ENCODE measurements around the gene NOTCH1. TPM values are rescaled to one million over a fixed set of nuclear protein-coding genes. Genes with fewer than 3 reads are reported as not detected.

The NOTCH1 gene
- total RNA-seq, 4 donors from 2014 or later = 38.2 to 95.7 (median 53.8) TPM

DNA sequence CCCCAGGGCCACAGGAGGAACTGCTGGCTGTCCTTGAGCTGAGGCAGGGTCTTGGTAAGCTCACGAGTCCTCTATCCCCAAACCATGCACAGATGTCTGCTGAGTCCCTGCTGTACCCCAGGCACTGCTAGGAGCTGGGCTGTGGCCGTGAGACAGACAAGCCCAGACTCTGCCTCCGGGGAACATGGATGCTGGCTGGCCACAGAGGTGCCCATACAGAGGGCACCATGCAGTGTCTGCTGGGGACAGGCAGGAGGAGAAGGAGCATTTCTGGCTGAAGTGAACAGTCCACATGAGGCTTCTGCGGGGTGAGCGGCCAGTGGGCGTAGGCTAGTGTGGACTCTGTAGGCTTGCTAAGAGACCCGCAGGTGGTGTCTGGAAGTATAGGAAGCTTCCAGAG is 58.2 kb downstream of the NOTCH1 start:
- Histone ChIP-seq H3K36me3 (no peaks in the 10 kb centered on the region), H3K4me3 (no peak overlapping the region), H3K27me3 (no peaks in the 10 kb centered on the region), H3K27ac (no peak overlapping the region), H3K4me1 (peaks cover 0 to 16% (median 14%) of the 10 kb centered on the region in 4 donors), H3K9me3 (no peaks in the 10 kb centered on the region)
- no peak for TF ChIP-seq POLR2A (IDR thresholded peaks at IDR 0.05)
- TF ChIP-seq, protein P1, sequence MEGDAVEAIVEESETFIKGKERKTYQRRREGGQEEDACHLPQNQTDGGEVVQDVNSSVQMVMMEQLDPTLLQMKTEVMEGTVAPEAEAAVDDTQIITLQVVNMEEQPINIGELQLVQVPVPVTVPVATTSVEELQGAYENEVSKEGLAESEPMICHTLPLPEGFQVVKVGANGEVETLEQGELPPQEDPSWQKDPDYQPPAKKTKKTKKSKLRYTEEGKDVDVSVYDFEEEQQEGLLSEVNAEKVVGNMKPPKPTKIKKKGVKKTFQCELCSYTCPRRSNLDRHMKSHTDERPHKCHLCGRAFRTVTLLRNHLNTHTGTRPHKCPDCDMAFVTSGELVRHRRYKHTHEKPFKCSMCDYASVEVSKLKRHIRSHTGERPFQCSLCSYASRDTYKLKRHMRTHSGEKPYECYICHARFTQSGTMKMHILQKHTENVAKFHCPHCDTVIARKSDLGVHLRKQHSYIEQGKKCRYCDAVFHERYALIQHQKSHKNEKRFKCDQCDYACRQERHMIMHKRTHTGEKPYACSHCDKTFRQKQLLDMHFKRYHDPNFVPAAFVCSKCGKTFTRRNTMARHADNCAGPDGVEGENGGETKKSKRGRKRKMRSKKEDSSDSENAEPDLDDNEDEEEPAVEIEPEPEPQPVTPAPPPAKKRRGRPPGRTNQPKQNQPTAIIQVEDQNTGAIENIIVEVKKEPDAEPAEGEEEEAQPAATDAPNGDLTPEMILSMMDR (IDR thresholded peaks at IDR 0.05) = no peak
- no peak for DNase-seq

DNA sequence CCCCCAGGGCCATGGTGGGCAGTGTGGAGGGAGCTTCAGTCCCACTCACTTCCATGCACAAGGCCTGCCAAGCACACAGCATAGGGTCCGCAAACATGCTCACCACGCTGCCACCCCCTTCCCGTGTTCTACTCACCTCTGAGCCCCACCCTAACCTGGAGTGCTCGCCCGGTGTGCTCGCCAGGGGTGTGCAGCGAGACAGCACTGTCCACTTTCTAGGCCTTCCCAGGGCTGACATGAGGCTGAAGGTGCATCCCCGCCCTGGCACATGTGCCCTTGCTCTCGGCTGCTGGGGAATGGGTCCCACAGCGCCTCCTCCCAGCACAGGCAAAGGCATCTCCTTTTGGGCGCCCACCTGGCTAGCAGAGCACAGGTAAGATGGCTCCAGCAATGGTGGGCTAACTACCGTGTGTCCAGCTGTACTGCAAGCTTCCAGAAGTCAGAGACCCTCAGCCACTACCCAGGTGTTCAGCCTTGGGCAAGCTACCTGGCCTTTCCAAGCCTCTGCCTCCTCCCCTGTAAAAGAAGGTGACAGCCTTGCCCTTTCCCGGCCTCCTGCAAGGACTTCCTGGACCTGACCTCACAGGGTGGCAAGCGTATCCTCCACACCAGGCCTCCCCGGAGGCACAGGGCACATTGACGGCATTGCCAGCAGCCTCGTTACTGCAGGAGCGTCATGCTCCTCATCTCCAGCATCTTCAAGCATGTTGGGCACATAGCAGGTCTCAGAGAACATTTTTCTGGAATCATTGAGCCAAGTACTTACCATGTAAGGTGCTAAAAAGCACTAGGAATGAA is 58.8 kb downstream of the NOTCH1 start:
- DNase-seq = no peak
- peaks cover 0 to 17% (median 14%) of the 10 kb centered on the region in 4 donors for H3K4me1 ChIP-seq
- no peak overlapping the region for H3K4me3 ChIP-seq
- H3K9me3 ChIP-seq = no peaks in the 10 kb centered on the region
- H3K27me3 ChIP-seq = no peaks in the 10 kb centered on the region
- H3K27ac ChIP-seq = no peak overlapping the region
- no peak for TF ChIP-seq POLR2A (IDR thresholded peaks at IDR 0.05)
- TF ChIP-seq, protein P1 (IDR thresholded peaks at IDR 0.05) = no peak
- no peaks in the 10 kb centered on the region for H3K36me3 ChIP-seq

DNA sequence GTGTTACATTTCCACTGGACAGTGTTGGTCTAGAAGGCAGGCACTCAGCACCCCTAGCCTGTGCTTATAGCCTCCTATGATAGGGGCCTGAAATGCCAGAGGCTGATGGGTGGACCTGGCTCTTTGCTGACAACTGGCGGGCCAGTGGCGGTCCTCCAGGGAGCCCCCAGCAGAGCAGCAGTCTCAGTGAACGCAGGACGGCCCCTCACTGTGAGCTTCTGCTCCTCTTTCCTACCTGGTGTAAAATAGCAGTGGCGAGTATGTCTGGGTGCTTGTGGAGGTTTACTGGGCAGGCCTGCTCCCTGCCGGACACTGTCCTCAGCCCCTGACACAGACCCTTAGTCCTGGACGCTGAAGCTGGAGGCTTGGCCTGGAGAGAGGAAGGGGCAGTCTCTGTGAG is 59.7 kb downstream of the NOTCH1 start:
- no peak overlapping the region for H3K4me3 ChIP-seq
- DNase-seq = no peak
- H3K36me3 ChIP-seq = no peaks in the 10 kb centered on the region
- peaks cover 0 to 26% (median 22%) of the 10 kb centered on the region in 4 donors for H3K4me1 ChIP-seq
- no peaks in the 10 kb centered on the region for H3K27me3 ChIP-seq
- no peak overlapping the region for H3K27ac ChIP-seq
- H3K9me3 ChIP-seq = no peaks in the 10 kb centered on the region
- TF ChIP-seq, protein P1 (IDR thresholded peaks at IDR 0.05) = no peak
- TF ChIP-seq POLR2A (IDR thresholded peaks at IDR 0.05) = no peak

DNA sequence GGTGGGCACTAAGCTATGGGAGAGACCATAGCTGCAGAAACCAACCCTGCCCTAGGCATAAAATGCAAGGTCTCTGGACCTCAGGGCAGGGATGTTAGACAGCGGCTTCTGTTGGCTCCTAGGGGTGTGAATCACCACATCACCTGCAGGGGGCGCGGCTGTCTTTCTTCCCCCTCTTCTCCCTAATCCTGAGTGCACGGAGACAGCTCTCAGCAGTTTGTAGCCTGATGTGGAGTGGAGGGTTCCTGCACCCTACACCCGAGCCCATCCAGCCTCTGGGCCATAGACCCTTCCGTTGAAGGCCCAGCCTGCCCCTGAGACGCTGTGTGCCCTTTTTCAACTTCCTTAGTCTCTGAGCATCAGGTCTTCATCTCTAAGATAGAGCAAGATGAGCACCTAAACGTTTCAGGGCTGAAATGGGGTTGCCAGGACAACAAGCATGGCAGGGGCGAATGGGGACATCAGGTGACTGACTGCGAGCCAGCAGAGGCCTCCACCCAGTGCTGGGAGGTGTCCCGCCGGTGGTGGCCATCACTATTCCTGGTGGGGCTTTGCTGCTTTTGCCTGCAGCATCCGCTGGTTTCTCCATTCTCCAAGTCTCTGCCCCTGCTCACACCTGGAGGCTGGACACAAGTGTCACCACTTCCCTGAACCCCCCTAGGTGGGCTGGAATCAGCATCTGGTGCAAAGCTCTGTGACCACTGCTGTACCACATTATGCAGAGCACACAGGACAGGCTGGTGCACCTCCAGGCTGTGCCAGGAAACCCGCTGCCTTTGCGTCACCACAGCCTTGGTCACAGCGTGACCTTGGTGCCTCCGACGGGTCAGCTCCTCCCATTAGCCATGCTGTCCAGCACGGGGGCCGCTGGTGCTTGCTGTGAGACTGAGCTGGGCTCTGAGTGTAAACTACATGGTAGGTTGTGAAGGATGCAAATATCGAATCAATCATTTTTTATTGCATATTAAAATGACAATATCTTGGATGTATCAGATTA is 60.5 kb downstream of the NOTCH1 start:
- peak; percentile 78 to 93 (median 89) for DNase-seq
- Histone ChIP-seq H3K36me3 (no peaks in the 10 kb centered on the region), H3K4me3 (no peak overlapping the region), H3K9me3 (no peaks in the 10 kb centered on the region), H3K27me3 (no peaks in the 10 kb centered on the region), H3K4me1 (peaks cover 0 to 26% (median 22%) of the 10 kb centered on the region in 4 donors), H3K27ac (no peak overlapping the region)
- TF ChIP-seq, protein P1 (IDR thresholded peaks at IDR 0.05) = peak; percentile 81 to 94 (median 90)
- TF ChIP-seq POLR2A (IDR thresholded peaks at IDR 0.05) = no peak

DNA sequence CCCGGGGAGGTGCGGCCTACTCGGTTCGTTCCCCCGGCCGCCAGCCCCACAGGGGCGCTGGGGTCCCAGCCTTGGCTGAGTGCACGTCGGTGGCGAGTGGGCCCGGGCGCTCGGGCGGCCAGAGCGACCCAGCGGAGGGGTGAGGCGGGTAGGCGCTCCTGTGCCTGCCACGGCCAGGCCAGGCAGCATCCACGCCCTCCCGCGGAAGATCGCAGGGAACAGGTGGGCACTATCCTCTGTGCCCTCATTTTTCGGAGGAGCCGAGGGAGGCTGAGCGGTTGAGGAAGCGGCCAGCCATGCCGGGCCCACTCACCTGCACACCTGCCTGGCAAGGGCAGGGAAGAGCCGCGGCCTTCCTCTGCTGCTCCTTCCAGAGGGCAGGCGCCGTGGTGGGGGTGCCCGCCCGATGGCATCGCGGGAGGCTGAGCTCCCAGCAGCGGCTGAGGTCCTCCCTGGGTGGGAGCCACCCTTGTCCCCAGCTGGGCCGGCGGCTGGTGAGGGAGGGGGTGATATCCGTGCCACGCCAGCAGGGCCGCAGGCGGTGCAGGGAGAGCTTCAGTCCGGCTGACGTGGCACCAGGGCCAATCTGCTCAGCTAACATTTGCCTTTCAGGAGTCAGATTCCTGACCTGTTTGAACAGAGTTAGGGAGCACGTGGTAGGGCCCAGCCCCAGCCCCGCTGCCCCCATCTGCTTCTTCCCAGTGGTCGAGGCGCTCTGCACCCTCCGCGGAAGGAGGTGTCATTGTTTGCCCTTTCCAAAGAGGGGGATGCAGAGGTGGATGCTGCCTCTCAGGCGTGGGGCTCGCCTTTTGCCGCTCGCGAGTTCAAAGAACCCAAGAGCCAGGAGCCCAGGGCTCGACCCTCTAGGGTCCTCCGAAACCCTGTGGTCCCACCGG is 61.4 kb downstream of the NOTCH1 start:
- Histone ChIP-seq H3K4me1 (peaks cover 0 to 26% (median 22%) of the 10 kb centered on the region in 4 donors), H3K27me3 (no peaks in the 10 kb centered on the region), H3K4me3 (peak overlapping the region; percentile 64 to 94 (median 72)), H3K9me3 (no peaks in the 10 kb centered on the region), H3K36me3 (peaks cover 0 to 4% (median 0%) of the 10 kb centered on the region in 3 donors), H3K27ac (peak overlapping the region; percentile 94 to 100 (median 99))
- peak in 2 of 3 donors; percentile 62 to 67 for DNase-seq
- TF ChIP-seq, protein P1 (IDR thresholded peaks at IDR 0.05) = no peak
- no peak for TF ChIP-seq POLR2A (IDR thresholded peaks at IDR 0.05)

All from Peyer's patch (tissue), 4 donors.